ENCODE results near the gene KHK. TPM values are rescaled to one million over a fixed set of nuclear protein-coding genes. Genes with fewer than 3 reads are reported as not detected.

KHK gene
- total and polyA plus RNA-seq, 2 donors = 1.7 to 6.8 TPM

GRCh38 chr2:27128668-27129571, 42.3 kb downstream of the KHK start:
- WGBS = 75% methylated on average over 11 of the region's 11 CpGs

GRCh38 chr2:27130396-27130795, 43.8 kb downstream of the KHK start:
- H3K36me3 ChIP-seq (ENCODE audit: insufficient read depth) = peaks cover 5% of the 10 kb centered on the region
- H3K4me1 ChIP-seq (ENCODE audit: insufficient read depth) = no peaks in the 10 kb centered on the region
- DNase-seq (ENCODE audit: extremely low spot score) = no peak
- 89% methylated on average over 10 of the region's 10 CpGs for WGBS
- H3K27ac ChIP-seq (ENCODE audit: low read depth) = no peak overlapping the region
- H3K4me3 ChIP-seq (ENCODE audit: low read depth, low read length) = no peak overlapping the region

More at GRCh38 chr2:27128668-27129571, 42.3 kb downstream of the KHK start:
- no peaks in the 10 kb centered on the region for H3K4me1 ChIP-seq (ENCODE audit: insufficient read depth)
- no peak overlapping the region for H3K27ac ChIP-seq (ENCODE audit: low read depth)
- DNase-seq (ENCODE audit: extremely low spot score) = no peak
- no peak overlapping the region for H3K4me3 ChIP-seq (ENCODE audit: low read depth, low read length)
- peaks cover 5% of the 10 kb centered on the region for H3K36me3 ChIP-seq (ENCODE audit: insufficient read depth)

GRCh38 chr2:27131429-27131828, 44.9 kb downstream of the KHK start:
- no peak for DNase-seq (ENCODE audit: extremely low spot score)
- Histone ChIP-seq H3K4me1 (ENCODE audit: insufficient read depth) (no peaks in the 10 kb centered on the region), H3K4me3 (ENCODE audit: low read depth, low read length) (no peak overlapping the region), H3K27ac (ENCODE audit: low read depth) (no peak overlapping the region), H3K36me3 (ENCODE audit: insufficient read depth) (peaks cover 5% of the 10 kb centered on the region)
- 89% methylated on average over 11 of the region's 11 CpGs for WGBS

GRCh38 chr2:27133195-27133875, 46.8 kb downstream of the KHK start:
- Histone ChIP-seq H3K36me3 (ENCODE audit: insufficient read depth) (peaks cover 5% of the 10 kb centered on the region), H3K4me3 (ENCODE audit: low read depth, low read length) (peak overlapping the region; percentile 92), H3K4me1 (ENCODE audit: insufficient read depth) (no peaks in the 10 kb centered on the region), H3K27ac (ENCODE audit: low read depth) (no peak overlapping the region)
- DNase-seq (ENCODE audit: extremely low spot score) = no peak
- WGBS = 40% methylated on average over 14 of the region's 14 CpGs

- peaks cover 5% of the 10 kb centered on the region for H3K36me3 ChIP-seq (ENCODE audit: insufficient read depth)
- under 1% methylated on average over 86 of the region's 86 CpGs for WGBS
- no peaks in the 10 kb centered on the region for H3K4me1 ChIP-seq (ENCODE audit: insufficient read depth)
- DNase-seq (ENCODE audit: extremely low spot score) = peak; percentile 88
- H3K27ac ChIP-seq (ENCODE audit: low read depth) = peak within 1 kb of the TSS; percentile 49
- peak within 1 kb of the TSS; percentile 92 for H3K4me3 ChIP-seq (ENCODE audit: low read depth, low read length)
These were observed 47.6 kb downstream of the KHK start, which contains the start of gene PREB for GRCh38 chr2:27133905-27134780. Gene PREB, minus strand, starts transcription at chr2:27134636. Its CDS starts 215 bp downstream, at chr2:27134421.

- no peak for DNase-seq (ENCODE audit: extremely low spot score)
- H3K4me3 ChIP-seq (ENCODE audit: low read depth, low read length) = no peak overlapping the region
These were observed 48.4 kb downstream of the KHK start for GRCh38 chr2:27134781-27135477.

GRCh38 chr2:27135478-27135955, 48.9 kb downstream of the KHK start:
- WGBS = 85% methylated on average over 12 of the region's 12 CpGs
- Histone ChIP-seq H3K4me1 (ENCODE audit: insufficient read depth) (no peaks in the 10 kb centered on the region), H3K27ac (ENCODE audit: low read depth) (no peak overlapping the region), H3K36me3 (ENCODE audit: insufficient read depth) (peaks cover 3% of the 10 kb centered on the region), H3K4me3 (ENCODE audit: low read depth, low read length) (no peak overlapping the region)
- DNase-seq (ENCODE audit: extremely low spot score) = no peak

More at GRCh38 chr2:27134781-27135477, 48.4 kb downstream of the KHK start:
- Histone ChIP-seq H3K27ac (ENCODE audit: low read depth) (no peak overlapping the region), H3K4me1 (ENCODE audit: insufficient read depth) (no peaks in the 10 kb centered on the region), H3K36me3 (ENCODE audit: insufficient read depth) (peaks cover 5% of the 10 kb centered on the region)
- WGBS = 53% methylated on average over 33 of the region's 33 CpGs

- Histone ChIP-seq H3K27ac (ENCODE audit: low read depth) (no peak overlapping the region), H3K36me3 (ENCODE audit: insufficient read depth) (no peaks in the 10 kb centered on the region), H3K4me3 (ENCODE audit: low read depth, low read length) (no peak overlapping the region), H3K4me1 (ENCODE audit: insufficient read depth) (no peaks in the 10 kb centered on the region)
- 94% methylated on average over 7 of the region's 7 CpGs for WGBS
- no peak for DNase-seq (ENCODE audit: extremely low spot score)
These were observed 50.2 kb downstream of the KHK start for GRCh38 chr2:27136751-27137150.

GRCh38 chr2:27137322-27137935, 50.9 kb downstream of the KHK start:
- no peaks in the 10 kb centered on the region for H3K4me1 ChIP-seq (ENCODE audit: insufficient read depth)
- no peaks in the 10 kb centered on the region for H3K36me3 ChIP-seq (ENCODE audit: insufficient read depth)
- WGBS = 91% methylated on average over 21 of the region's 21 CpGs
- no peak overlapping the region for H3K27ac ChIP-seq (ENCODE audit: low read depth)
- no peak overlapping the region for H3K4me3 ChIP-seq (ENCODE audit: low read depth, low read length)
- no peak for DNase-seq (ENCODE audit: extremely low spot score)

GRCh38 chr2:27138111-27138510, 51.5 kb downstream of the KHK start:
- WGBS = 82% methylated on average over 7 of the region's 7 CpGs

GRCh38 chr2:27139310-27139709, 52.7 kb downstream of the KHK start, which contains the start of gene PRR30:
Gene PRR30, minus strand, starts transcription at chr2:27139410. Its CDS starts 1,081 bp downstream, at chr2:27138329.
- no peaks in the 10 kb centered on the region for H3K4me1 ChIP-seq (ENCODE audit: insufficient read depth)
- no peak within 1 kb of the TSS for H3K27ac ChIP-seq (ENCODE audit: low read depth)
- WGBS = 84% methylated on average over 4 of the region's 4 CpGs
- H3K4me3 ChIP-seq (ENCODE audit: low read depth, low read length) = no peak within 1 kb of the TSS
- DNase-seq (ENCODE audit: extremely low spot score) = no peak
- no peaks in the 10 kb centered on the region for H3K36me3 ChIP-seq (ENCODE audit: insufficient read depth)

More at GRCh38 chr2:27138111-27138510, 51.5 kb downstream of the KHK start:
- Histone ChIP-seq H3K36me3 (ENCODE audit: insufficient read depth) (no peaks in the 10 kb centered on the region), H3K27ac (ENCODE audit: low read depth) (no peak overlapping the region), H3K4me3 (ENCODE audit: low read depth, low read length) (no peak overlapping the region), H3K4me1 (ENCODE audit: insufficient read depth) (no peaks in the 10 kb centered on the region)
- no peak for DNase-seq (ENCODE audit: extremely low spot score)

- no peak for DNase-seq (ENCODE audit: extremely low spot score)
These were observed 56.7 kb downstream of the KHK start for GRCh38 chr2:27143285-27143684.

More at GRCh38 chr2:27143285-27143684, 56.7 kb downstream of the KHK start:
- no peaks in the 10 kb centered on the region for H3K36me3 ChIP-seq (ENCODE audit: insufficient read depth)
- no peak overlapping the region for H3K27ac ChIP-seq (ENCODE audit: low read depth)
- 89% methylated on average over 1 of the region's 1 CpG for WGBS
- H3K4me3 ChIP-seq (ENCODE audit: low read depth, low read length) = no peak overlapping the region
- H3K4me1 ChIP-seq (ENCODE audit: insufficient read depth) = no peaks in the 10 kb centered on the region
